HepG2 (cell line): ENCODE measurements around the gene CRAMP1. TPM values are rescaled to one million over a fixed set of nuclear protein-coding genes. Genes with fewer than 3 reads are reported as not detected.

Experiments
- ATAC-seq: fragments of 200-7000 bp; cut with Tn5 transposase; 3 replicates; pipeline ENCODE4 v1.9.1; 2020; ENCODE audit warnings: mild to moderate bottlenecking, moderate library complexity
- Bru-seq: library from RNA; stranded (reverse); fragments of 400-500 nt; gene quantifications from one replicate; lab custom pipeline; 2021; lab: Mats Ljungman, UMichigan
- BruChase-seq, 2 experiments: library from RNA; stranded (reverse); fragments of 400-500 nt; gene quantifications; one replicate each; lab custom pipeline; 2021; lab: Mats Ljungman, UMichigan
- BruUV-seq: library from RNA; stranded (reverse); fragments of 400-500 nt; replicated peaks from 2 replicates; lab custom pipeline; 2021; lab: Mats Ljungman, UMichigan
- CTCF ChIA-PET: fragments of 300-600 bp; formaldehyde crosslinking; extraction: SDS; loops from one replicate; lab custom pipeline; 2021; ENCODE audit warnings: low total read pairs, inconsistent platforms, low intra/inter-chr PET ratio; lab: Yijun Ruan, JAX
- POLR2A ChIA-PET: fragments of 350-600 bp; sonication (Branson Sonifier 250); formaldehyde crosslinking; loops from one replicate; lab custom pipeline; 2020; ENCODE audit warnings: antibody characterized with exemption, inconsistent platforms; lab: Yijun Ruan, JAX
- DNase-seq: peaks from one replicate; pipeline ENCODE4 v3.0.0-alpha.2; 2015; ENCODE audit warnings: low spot score
- FAIRE-seq: peaks from 3 replicates; lab custom pipeline; 2011; peaks lifted over from hg19 to GRCh38; lab: Jason Lieb, UNC
- H2AFZ ChIP-seq: one replicate; pipeline ENCODE4 v1.6.1; 2011; ENCODE audit warnings: low read length, inconsistent platforms
- H3K27ac ChIP-seq: fragments of 300-600 bp; 3 replicates; pipeline ENCODE4 v1.8.0; 2011; ENCODE audit warnings: mixed run types, mild to moderate bottlenecking, mixed read lengths, low read length, inconsistent platforms; ENCODE audit not compliant: insufficient read depth; ENCODE audit errors: extremely low read length
- H3K27me3 ChIP-seq, 2 experiments: fragments of 200-600 bp in 1 of 2; 2 replicates in 1 of 2; 3 replicates in 1 of 2; pipeline versions ENCODE4 v1.6.0 to v1.8.0; 2011; ENCODE audit warnings: low read length in 2 of 2, mild to moderate bottlenecking in 2 of 2, moderate library complexity in 2 of 2, inconsistent platforms in 1 of 2; ENCODE audit not compliant: insufficient read depth in 2 of 2, control insufficient read depth in 1 of 2
- H3K36me3 ChIP-seq, 2 experiments: fragments of 200-600 bp in 1 of 2; replicated peaks in 1 of 2; 2 replicates in 1 of 2; 3 replicates in 1 of 2; pipeline versions ENCODE4 v1.5.1 to v1.8.0; 2011; ENCODE audit warnings: low read length in 2 of 2, inconsistent platforms in 1 of 2; ENCODE audit not compliant: insufficient read depth in 2 of 2, control insufficient read depth in 1 of 2
- H3K4me1 ChIP-seq: 2 replicates; pipeline ENCODE4 v1.5.1; 2012; ENCODE audit warnings: low read length, inconsistent platforms; ENCODE audit not compliant: insufficient read depth
- H3K4me2 ChIP-seq: 2 replicates; pipeline ENCODE4 v1.6.0; 2011; ENCODE audit warnings: low read depth, low read length, inconsistent platforms
- H3K4me3 ChIP-seq, 3 experiments: fragments of 200-600 bp in 1 of 3; sonication (generic), shearing (Covaris generic) in 1 of 3; replicated peaks in 1 of 3; 2 replicates each; pipeline ENCODE4 v1.5.1; 2011 to 2016; ENCODE audit warnings: low read length in 3 of 3, inconsistent platforms in 2 of 3, low read depth in 2 of 3, mild to moderate bottlenecking in 2 of 3, control low read depth in 1 of 3, mixed read lengths in 1 of 3; ENCODE audit not compliant: insufficient read depth in 1 of 3
- H3K79me2 ChIP-seq: one replicate; pipeline ENCODE4 v1.6.1; 2011; ENCODE audit warnings: low read length, inconsistent platforms; ENCODE audit not compliant: insufficient read depth
- H3K9ac ChIP-seq: 2 replicates; pipeline ENCODE4 v1.6.0; 2011; ENCODE audit warnings: mild to moderate bottlenecking, low read depth, low read length, inconsistent platforms; ENCODE audit not compliant: insufficient read depth
- H3K9me3 ChIP-seq: 2 replicates; pipeline ENCODE4 v1.5.1; 2012; ENCODE audit warnings: mild to moderate bottlenecking, low read length
- H4K20me1 ChIP-seq: 2 replicates; pipeline ENCODE4 v1.6.0; 2011; ENCODE audit warnings: inconsistent platforms, mild to moderate bottlenecking, low read length, moderate library complexity; ENCODE audit not compliant: insufficient read depth
- ATM ChIP-seq: fragments of 450-650 bp; IDR thresholded peaks from 2 replicates; pipeline ENCODE4 v1.7.1; 2017; ENCODE audit warnings: mild to moderate bottlenecking, borderline replicate concordance
- CEBPB ChIP-seq: IDR thresholded peaks from 2 replicates; pipeline ENCODE4 v1.6.1; 2011; ENCODE audit warnings: low read depth, low read length, improper control_type of control experiment, borderline replicate concordance
- DNMT3B ChIP-seq: conservative IDR thresholded peaks from 2 replicates; pipeline ENCODE4 v1.6.1; 2016; ENCODE audit warnings: missing biosample characterization, control low read depth
- E2F5 ChIP-seq: sonication (generic); formaldehyde crosslinking; conservative IDR thresholded peaks from 2 replicates; pipeline ENCODE4 v1.4.0; 2020; ENCODE audit warnings: missing genetic modification reagents
- HDAC1 ChIP-seq: sonication (generic); formaldehyde crosslinking; IDR thresholded peaks from 2 replicates; pipeline ENCODE4 v1.5.1; 2020; ENCODE audit warnings: mild to moderate bottlenecking, missing genetic modification reagents
- KAT8 ChIP-seq: IDR thresholded peaks from 2 replicates; pipeline ENCODE4 v1.6.1; 2016; ENCODE audit warnings: missing genetic modification reagents, missing compliant biosample characterization
- KDM3A ChIP-seq: IDR thresholded peaks from 2 replicates; pipeline ENCODE4 v1.6.1; 2018; ENCODE audit warnings: low read depth, missing compliant biosample characterization
- MTA1 ChIP-seq: sonication (generic); formaldehyde crosslinking; IDR thresholded peaks from 2 replicates; pipeline ENCODE4 v1.4.0; 2020; ENCODE audit warnings: missing genetic modification reagents, mild to moderate bottlenecking, borderline replicate concordance
- NBN ChIP-seq: fragments of 450-650 bp; conservative IDR thresholded peaks from 2 replicates; pipeline ENCODE4 v1.6.1; 2017
- NFYC ChIP-seq: IDR thresholded peaks from 2 replicates; pipeline ENCODE4 v1.6.1; 2016; ENCODE audit warnings: missing genetic modification reagents, missing compliant biosample characterization
- RFXANK ChIP-seq: IDR thresholded peaks from 2 replicates; pipeline ENCODE4 v1.6.1; 2016
- SP140L ChIP-seq: sonication (generic); formaldehyde crosslinking; IDR thresholded peaks from 2 replicates; pipeline ENCODE4 v1.4.0; 2020; ENCODE audit warnings: missing genetic modification reagents, borderline replicate concordance
- ZNF143 ChIP-seq: sonication (generic); formaldehyde crosslinking; IDR thresholded peaks from 2 replicates; pipeline ENCODE4 v1.4.0; 2020; ENCODE audit warnings: missing genetic modification reagents
- ZNF224 ChIP-seq: sonication (generic); formaldehyde crosslinking; IDR thresholded peaks from 2 replicates; pipeline ENCODE4 v1.5.0; 2020; ENCODE audit warnings: mild to moderate bottlenecking, missing genetic modification reagents
- ZNF24 ChIP-seq: fragments of 450-650 bp; IDR thresholded peaks from 2 replicates; pipeline ENCODE4 v1.6.1; 2017; ENCODE audit warnings: antibody characterized with exemption, mild to moderate bottlenecking
- ZNF441 ChIP-seq: sonication (generic); formaldehyde crosslinking; IDR thresholded peaks from 2 replicates; pipeline ENCODE4 v1.7.0; 2021; ENCODE audit warnings: missing genetic modification reagents, borderline replicate concordance
- ZNF652 ChIP-seq: IDR thresholded peaks from 2 replicates; pipeline ENCODE4 v1.6.1; 2016; ENCODE audit warnings: low read depth, borderline replicate concordance
- WGBS: methylation state at CpG from one replicate; pipeline ENCODE4 v1.1.6; 2017; ENCODE audit warnings: low lambda C conversion rate; 5-methylcytosine and 5-hydroxymethylcytosine counted together
- in situ Hi-C: cut with HindIII; loops from 2 replicates; pipeline ENCODE4 v1.10.0; 2017; ENCODE audit warnings: low pct_unique_long_range_greater_than_20kb; ENCODE audit not compliant: extremely low pct_ligation_motif_present
- intact Hi-C: fragments of 100-400 bp; cut with micrococcal nuclease; formaldehyde crosslinking; loops from one replicate; pipeline ENCODE4 v1.10.0; 2022; ENCODE audit not compliant: unreplicated experiment
- long read RNA-seq, 2 experiments: library from RNA in 1 of 2; library from polyadenylated mRNA in 1 of 2; stranded (forward) in 1 of 2; unstranded in 1 of 2; transcript quantifications; one replicate each; pipeline ENCODE4 v2.0.0, GENCODE V29; 2019 to 2022
- polyA minus RNA-seq, 3 experiments: library from RNA; depleted of rRNA, polyadenylated mRNA; stranded (reverse); fragments of >200 nt; gene quantifications; 2 replicates each; pipeline ENCODE4 v1.2.3, GENCODE V29; 2011; ENCODE audit warnings: low replicate concordance in 1 of 3
- polyA plus RNA-seq, 8 experiments: library from polyadenylated mRNA; depleted of rRNA in 3 of 8; stranded (reverse) in 7 of 8; unstranded in 1 of 8; fragments of >200 nt; fragmentation: Illumina TruSeq in 4 of 8; extraction: Trizol in 4 of 8; gene quantifications; 2 replicates each; pipeline versions ENCODE4 v1.2.1 to v1.2.3, GENCODE V29; 2011 to 2016; ENCODE audit warnings: low read depth in 4 of 8, missing spikeins in 1 of 8, mixed read lengths in 1 of 8; ENCODE audit not compliant: insufficient read depth in 1 of 8
- total RNA-seq, 5 experiments: library from RNA; depleted of rRNA; stranded (reverse); fragments of >200 nt; fragmentation: Illumina TruSeq; extraction: Trizol; gene quantifications; 2 replicates each; pipeline ENCODE4 v1.2.3, GENCODE V29; 2016; ENCODE audit warnings: low read depth in 1 of 5
- TF ChIP-seq, protein P1 (sequence below): sonication (generic); formaldehyde crosslinking; IDR thresholded peaks from 2 replicates; pipeline ENCODE4 v1.8.0; 2023; ENCODE audit warnings: mild to moderate bottlenecking, missing genetic modification reagents

Gene CRAMP1
- total RNA-seq (2016; rRNA removed; fragmentation: Illumina TruSeq; extraction: Trizol) (6.6 and 6.8 TPM in 2 replicates), polyA plus RNA-seq (2011; rRNA removed) (9.7 and 13.0 TPM in 2 replicates), polyA minus RNA-seq (2011; rRNA and poly(A)+ RNA removed; ENCODE audit: low replicate concordance) (18.6 and 18.8 TPM in 2 replicates), Bru-seq, nascent RNA (percentile 62 among the genes with signal in this experiment), BruChase-seq, experiment 1, labeled RNA remaining after a 6-hour chase (percentile 83 among the genes with signal in this experiment), BruChase-seq, experiment 2, labeled RNA remaining after a 2-hour chase (percentile 76 among the genes with signal in this experiment)
- 4.6 and 4.8 TPM in 2 replicates for total RNA-seq (2016; cell fraction: cytosol; rRNA removed; fragmentation: Illumina TruSeq; extraction: Trizol; ENCODE audit: low read depth)
- total RNA-seq (2016; cell fraction: insoluble cytoplasmic fraction; rRNA removed; fragmentation: Illumina TruSeq; extraction: Trizol): 4.8 and 6.7 TPM in 2 replicates
- 3.4 and 4.3 TPM in 2 replicates for total RNA-seq (2016; cell fraction: membrane; rRNA removed; fragmentation: Illumina TruSeq; extraction: Trizol)
- total RNA-seq (2016; cell fraction: nucleus; rRNA removed; fragmentation: Illumina TruSeq; extraction: Trizol): 8.4 and 8.5 TPM in 2 replicates
- polyA plus RNA-seq (2011; cell fraction: cytosol; rRNA removed): 5.7 and 6.6 TPM in 2 replicates
- polyA plus RNA-seq (2011; cell fraction: nucleus; rRNA removed): 25.2 and 30.8 TPM in 2 replicates
- polyA plus RNA-seq (2012): 6.5 and 9.3 TPM in 2 replicates
- 0.15 and 0.21 TPM in 2 replicates for polyA plus RNA-seq (2016; cell fraction: cytosol; fragmentation: Illumina TruSeq; extraction: Trizol; ENCODE audit: low read depth)
- 3.6 and 5.5 TPM in 2 replicates for polyA plus RNA-seq (2016; cell fraction: insoluble cytoplasmic fraction; fragmentation: Illumina TruSeq; extraction: Trizol; ENCODE audit: low read depth)
- polyA plus RNA-seq (2016; cell fraction: membrane; fragmentation: Illumina TruSeq; extraction: Trizol; ENCODE audit: low read depth): 0.46 and 0.65 TPM in 2 replicates
- 24.3 and 25.2 TPM in 2 replicates for polyA plus RNA-seq (2016; cell fraction: nucleus; fragmentation: Illumina TruSeq; extraction: Trizol; ENCODE audit: insufficient read depth, low read depth)
- polyA minus RNA-seq (2011; cell fraction: cytosol; rRNA and poly(A)+ RNA removed): 7.2 and 8.2 TPM in 2 replicates
- polyA minus RNA-seq (2011; cell fraction: nucleus; rRNA and poly(A)+ RNA removed): 9.7 and 13.7 TPM in 2 replicates
- long read RNA-seq, experiment 1: 0 reads
- long read RNA-seq, experiment 2, partial matches to known transcripts: 1 of 6 reads
- long read RNA-seq, experiment 2, other reads (novel, unspliced or antisense): 5 of 6 reads

- BruUV-seq: no TSS peak
- ATAC-seq: peak; percentile 48
- Histone ChIP-seq H3K9me3 (no peaks in the 10 kb centered on the region), H3K79me2 (peaks cover 46% of the 10 kb centered on the region), H3K27me3 (no peaks in the 10 kb centered on the region; a peak in 1 of 5 replicates), H4K20me1 (no peaks in the 10 kb centered on the region), H2AFZ (no peak within 1 kb of the TSS), H3K27ac (peak within 1 kb of the TSS; percentile 81), H3K4me3 (peak within 1 kb of the TSS; percentile 86 to 93 (median 92)), H3K9ac (peak within 1 kb of the TSS; percentile 82), H3K4me1 (peaks cover 35% of the 10 kb centered on the region), H3K36me3 (peaks cover 3 to 8% of the 10 kb centered on the region in 2 experiments; a peak in 2 of 5 replicates), H3K4me2 (peak within 1 kb of the TSS; percentile 100)
- in situ Hi-C loops: no loop called here
- no peak for DNase-seq
- CTCF ChIA-PET: no interaction called here
- 0% methylated on average over 11 of the region's 101 CpGs for WGBS
- intact Hi-C loops: loop anchor here (10.0 kb wide), 1 partner anchor 92 kb away; the partner anchor contains the start of gene MAPK8IP3
- POLR2A ChIA-PET: interaction anchor here (0.7 to 2.6 kb wide), 5 partner anchors 66 to 211 kb away, joined by 3 to 8 read pairs (median 5); partner anchors contain the start of genes JPT2, MAPK8IP3, NUBP2 and SPSB3
- no peak for FAIRE-seq
- no peak for TF ChIP-seq ATM
- no peak for TF ChIP-seq NFYC (CRISPR knock-in tag)
- TF ChIP-seq RFXANK: no peak
- TF ChIP-seq CEBPB: no peak
- no peak for TF ChIP-seq ZNF24
- no peak for TF ChIP-seq MTA1
- TF ChIP-seq SP140L (CRISPR knock-in tag): no peak
- TF ChIP-seq DNMT3B (CRISPR knock-in tag): no peak
- TF ChIP-seq E2F5 (CRISPR knock-in tag): no peak
- no peak for TF ChIP-seq KAT8 (CRISPR knock-in tag)
- no peak for TF ChIP-seq ZNF652 (CRISPR knock-in tag)
- no peak for TF ChIP-seq NBN
- TF ChIP-seq ZNF224 (CRISPR knock-in tag): no peak
- TF ChIP-seq HDAC1 (CRISPR knock-in tag): peak; percentile 63
- no peak for TF ChIP-seq KDM3A
- no peak for TF ChIP-seq ZNF441
- TF ChIP-seq, protein P1, sequence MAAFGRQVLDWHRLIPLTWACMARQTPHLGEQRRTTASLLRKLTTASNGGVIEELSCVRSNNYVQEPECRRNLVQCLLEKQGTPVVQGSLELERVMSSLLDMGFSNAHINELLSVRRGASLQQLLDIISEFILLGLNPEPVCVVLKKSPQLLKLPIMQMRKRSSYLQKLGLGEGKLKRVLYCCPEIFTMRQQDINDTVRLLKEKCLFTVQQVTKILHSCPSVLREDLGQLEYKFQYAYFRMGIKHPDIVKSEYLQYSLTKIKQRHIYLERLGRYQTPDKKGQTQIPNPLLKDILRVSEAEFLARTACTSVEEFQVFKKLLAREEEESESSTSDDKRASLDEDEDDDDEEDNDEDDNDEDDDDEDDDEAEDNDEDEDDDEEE (CRISPR knock-in tag): no peak
- no peak for TF ChIP-seq ZNF143 (CRISPR knock-in tag)
These were observed at the start of gene CRAMP1 for GRCh38 chr16:1612320-1613111. CRAMP1 (plus strand) TSS chr16:1612360; CDS start chr16:1614640, 2,280 bp downstream.
